Measurements from ENCODE around the gene ARHGAP18.

Gene ARHGAP18, protein sequence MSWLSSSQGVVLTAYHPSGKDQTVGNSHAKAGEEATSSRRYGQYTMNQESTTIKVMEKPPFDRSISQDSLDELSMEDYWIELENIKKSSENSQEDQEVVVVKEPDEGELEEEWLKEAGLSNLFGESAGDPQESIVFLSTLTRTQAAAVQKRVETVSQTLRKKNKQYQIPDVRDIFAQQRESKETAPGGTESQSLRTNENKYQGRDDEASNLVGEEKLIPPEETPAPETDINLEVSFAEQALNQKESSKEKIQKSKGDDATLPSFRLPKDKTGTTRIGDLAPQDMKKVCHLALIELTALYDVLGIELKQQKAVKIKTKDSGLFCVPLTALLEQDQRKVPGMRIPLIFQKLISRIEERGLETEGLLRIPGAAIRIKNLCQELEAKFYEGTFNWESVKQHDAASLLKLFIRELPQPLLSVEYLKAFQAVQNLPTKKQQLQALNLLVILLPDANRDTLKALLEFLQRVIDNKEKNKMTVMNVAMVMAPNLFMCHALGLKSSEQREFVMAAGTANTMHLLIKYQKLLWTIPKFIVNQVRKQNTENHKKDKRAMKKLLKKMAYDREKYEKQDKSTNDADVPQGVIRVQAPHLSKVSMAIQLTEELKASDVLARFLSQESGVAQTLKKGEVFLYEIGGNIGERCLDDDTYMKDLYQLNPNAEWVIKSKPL

DNA sequence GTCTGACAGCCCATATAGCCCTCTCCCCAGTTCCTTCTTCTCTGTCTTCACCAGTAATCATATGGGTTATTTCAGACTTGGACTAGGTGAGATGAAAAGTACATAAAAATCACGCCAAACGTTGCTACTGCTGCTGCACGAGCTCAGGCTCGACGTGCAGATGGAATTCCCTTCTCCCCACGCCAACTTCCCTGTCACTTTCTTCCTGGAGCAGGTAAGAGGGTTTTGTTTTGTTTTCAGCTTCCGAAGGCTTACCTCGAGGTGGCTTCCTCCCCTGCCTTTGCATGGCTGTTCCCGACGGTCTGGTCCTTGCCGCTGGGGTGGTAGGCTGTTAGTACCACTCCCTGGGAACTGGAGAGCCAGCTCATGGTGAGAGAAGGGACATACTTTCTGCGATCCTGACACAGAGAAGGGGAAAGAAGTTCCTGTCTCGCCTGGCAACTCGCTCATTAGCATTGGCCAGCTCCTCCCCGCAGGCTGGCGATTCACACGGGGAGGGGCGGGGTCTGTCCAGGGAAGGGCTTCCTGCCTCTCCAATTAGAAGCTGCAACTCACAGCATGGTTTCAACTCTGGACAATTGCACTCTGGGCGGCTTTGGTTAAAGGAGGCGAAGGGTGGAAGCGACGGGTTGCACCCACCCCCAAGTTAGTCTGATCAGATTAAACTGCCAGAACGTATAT lies at the start of gene ARHGAP18:
TSS of gene ARHGAP18 (minus strand) at position 409 of the 681 bp plus-strand sequence. CDS start at position 368, 41 bp downstream.
- no peaks in the 10 kb centered on the region for H3K27me3 ChIP-seq (ENCODE audit: control insufficient read depth, insufficient read depth, low read length)
- H3K4me3 ChIP-seq (ENCODE audit: low read length): peak within 1 kb of the TSS; percentile 71
- H3K4me1 ChIP-seq (ENCODE audit: control insufficient read depth, insufficient read depth, low read length): peaks cover 4% of the 10 kb centered on the region; the same call in 1 of the 2 replicates
- peak; percentile 81 for DNase-seq (ENCODE audit: low read depth, low spot score)
- H3K36me3 ChIP-seq (ENCODE audit: control insufficient read depth, insufficient read depth, low read length): no peaks in the 10 kb centered on the region
- H3K9me3 ChIP-seq (ENCODE audit: control insufficient read depth, insufficient read depth, low read length): no peaks in the 10 kb centered on the region
- H3K27ac ChIP-seq (ENCODE audit: low read length): no peak within 1 kb of the TSS
- WGBS (ENCODE audit: insufficient coverage, insufficient read length): no CpG with 5 or more reads among the region's 23 CpGs

DNA sequence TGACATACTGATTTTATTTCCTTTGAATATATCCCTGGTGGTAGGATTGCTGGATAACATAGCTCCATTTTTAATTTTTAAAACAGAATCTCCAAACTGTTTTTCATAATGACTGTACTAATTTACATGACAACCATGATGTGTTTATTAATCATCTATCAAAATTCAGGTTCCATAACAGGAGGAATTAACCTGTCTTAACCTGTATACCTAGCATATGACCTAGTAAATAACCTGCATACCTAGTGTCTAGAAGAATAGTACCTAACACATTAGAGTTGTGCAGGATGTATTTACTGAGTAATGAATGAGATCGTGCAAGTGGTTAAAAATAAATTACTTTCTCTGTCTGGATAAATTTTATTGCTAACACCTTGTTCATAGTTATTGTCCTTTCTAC lies 45.8 kb upstream of the ARHGAP18 start:
- H3K36me3 ChIP-seq (ENCODE audit: control insufficient read depth, insufficient read depth, low read length): no peaks in the 10 kb centered on the region
- no peak for DNase-seq (ENCODE audit: low read depth, low spot score)
- no CpG with 5 or more reads among the region's 1 CpG for WGBS (ENCODE audit: insufficient coverage, insufficient read length)
- H3K4me1 ChIP-seq (ENCODE audit: control insufficient read depth, insufficient read depth, low read length): no peaks in the 10 kb centered on the region
- H3K27ac ChIP-seq (ENCODE audit: low read length): no peak overlapping the region
- H3K9me3 ChIP-seq (ENCODE audit: control insufficient read depth, insufficient read depth, low read length): no peaks in the 10 kb centered on the region
- no peaks in the 10 kb centered on the region for H3K27me3 ChIP-seq (ENCODE audit: control insufficient read depth, insufficient read depth, low read length)
- H3K4me3 ChIP-seq (ENCODE audit: low read length): no peak overlapping the region

DNA sequence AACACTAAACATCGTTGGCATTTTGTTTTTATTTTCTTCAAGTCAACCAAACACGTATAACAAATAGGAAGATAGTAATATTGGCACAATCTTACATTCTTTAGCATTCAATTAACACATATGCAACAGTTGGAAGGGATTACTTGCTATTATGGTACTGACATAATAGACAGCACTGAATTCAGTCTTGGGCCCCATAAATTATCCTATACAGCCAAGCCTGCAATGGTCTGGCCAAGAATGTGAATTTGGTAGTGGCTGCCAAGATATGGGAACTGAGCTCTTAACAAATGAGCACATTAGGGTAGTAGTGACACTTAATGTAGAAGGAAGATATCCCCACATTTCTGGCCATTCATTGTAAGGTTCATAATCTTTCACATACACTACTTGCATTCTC lies 44.8 kb upstream of the ARHGAP18 start:
- DNase-seq (ENCODE audit: low read depth, low spot score): no peak
- Histone ChIP-seq H3K4me1 (ENCODE audit: control insufficient read depth, insufficient read depth, low read length) (no peaks in the 10 kb centered on the region), H3K36me3 (ENCODE audit: control insufficient read depth, insufficient read depth, low read length) (no peaks in the 10 kb centered on the region), H3K9me3 (ENCODE audit: control insufficient read depth, insufficient read depth, low read length) (no peaks in the 10 kb centered on the region), H3K27ac (ENCODE audit: low read length) (no peak overlapping the region), H3K4me3 (ENCODE audit: low read length) (no peak overlapping the region), H3K27me3 (ENCODE audit: control insufficient read depth, insufficient read depth, low read length) (no peaks in the 10 kb centered on the region)
- no CpG with 5 or more reads among the region's 2 CpGs for WGBS (ENCODE audit: insufficient coverage, insufficient read length)

DNA sequence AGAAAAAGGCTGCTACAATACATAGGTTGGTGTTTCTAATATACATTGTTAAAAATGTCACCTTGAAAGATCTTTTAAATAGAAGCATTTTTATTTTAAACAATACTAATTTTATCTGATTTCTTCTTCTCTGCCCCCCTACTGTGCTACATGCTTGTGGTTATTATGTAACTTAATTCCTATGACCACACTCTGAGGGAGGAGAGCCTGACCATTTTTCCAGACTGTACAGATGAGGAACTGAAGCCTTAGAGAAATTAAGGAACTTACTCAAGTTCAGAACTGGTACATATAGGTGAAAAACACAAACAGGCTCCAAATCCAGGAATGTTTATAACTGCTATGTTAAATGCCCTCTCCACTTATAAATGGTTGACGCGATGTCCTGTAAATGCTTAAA lies 43.4 kb upstream of the ARHGAP18 start:
- Histone ChIP-seq H3K9me3 (ENCODE audit: control insufficient read depth, insufficient read depth, low read length) (no peaks in the 10 kb centered on the region), H3K36me3 (ENCODE audit: control insufficient read depth, insufficient read depth, low read length) (no peaks in the 10 kb centered on the region), H3K27ac (ENCODE audit: low read length) (no peak overlapping the region), H3K4me3 (ENCODE audit: low read length) (no peak overlapping the region), H3K4me1 (ENCODE audit: control insufficient read depth, insufficient read depth, low read length) (no peaks in the 10 kb centered on the region), H3K27me3 (ENCODE audit: control insufficient read depth, insufficient read depth, low read length) (no peaks in the 10 kb centered on the region)
- no CpG with 5 or more reads among the region's 2 CpGs for WGBS (ENCODE audit: insufficient coverage, insufficient read length)
- no peak for DNase-seq (ENCODE audit: low read depth, low spot score)

DNA sequence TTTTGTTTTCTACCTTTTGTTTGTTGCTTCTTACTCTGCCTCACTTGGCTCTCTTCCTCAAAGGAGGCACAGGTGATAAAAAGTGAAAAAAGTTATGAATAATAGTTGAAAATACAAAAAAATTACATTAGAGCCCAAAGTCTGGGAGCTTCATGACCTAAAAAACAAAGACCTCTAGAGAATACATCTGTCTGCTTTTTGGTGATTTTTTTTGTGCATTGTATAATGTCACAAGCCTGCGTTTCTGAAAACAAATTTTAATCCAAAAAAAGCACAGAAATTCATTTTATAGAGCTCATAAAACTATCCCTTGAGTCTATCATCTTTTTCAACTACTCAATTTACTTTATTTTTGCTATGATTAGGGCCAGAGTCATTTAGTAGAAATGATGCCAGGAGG lies 41.4 kb upstream of the ARHGAP18 start:
- Histone ChIP-seq H3K9me3 (ENCODE audit: control insufficient read depth, insufficient read depth, low read length) (no peaks in the 10 kb centered on the region), H3K4me1 (ENCODE audit: control insufficient read depth, insufficient read depth, low read length) (no peaks in the 10 kb centered on the region), H3K27ac (ENCODE audit: low read length) (no peak overlapping the region), H3K36me3 (ENCODE audit: control insufficient read depth, insufficient read depth, low read length) (no peaks in the 10 kb centered on the region), H3K27me3 (ENCODE audit: control insufficient read depth, insufficient read depth, low read length) (no peaks in the 10 kb centered on the region), H3K4me3 (ENCODE audit: low read length) (no peak overlapping the region)
- DNase-seq (ENCODE audit: low read depth, low spot score): no peak
- no CpG with 5 or more reads among the region's 1 CpG for WGBS (ENCODE audit: insufficient coverage, insufficient read length)

DNA sequence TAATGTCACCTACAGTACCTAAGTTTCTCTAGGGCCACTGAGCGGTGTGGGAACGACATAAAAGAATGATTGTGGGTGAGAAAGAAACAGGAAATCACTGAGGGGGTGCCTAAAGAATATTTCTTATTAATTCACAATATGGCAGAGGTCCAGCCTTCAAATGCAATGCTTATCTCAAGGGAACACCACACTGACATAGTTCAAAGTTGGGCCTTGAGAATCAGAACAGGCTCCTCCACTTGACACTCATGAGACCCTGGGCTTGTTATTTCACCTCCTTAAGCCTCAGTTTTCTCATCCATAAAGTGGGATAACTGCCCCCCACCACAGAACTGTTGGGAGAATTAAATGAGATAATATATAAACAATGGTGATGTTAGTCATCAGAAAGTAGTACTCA lies 40.4 kb upstream of the ARHGAP18 start:
- no peak for DNase-seq (ENCODE audit: low read depth, low spot score)
- Histone ChIP-seq H3K27me3 (ENCODE audit: control insufficient read depth, insufficient read depth, low read length) (no peaks in the 10 kb centered on the region), H3K36me3 (ENCODE audit: control insufficient read depth, insufficient read depth, low read length) (no peaks in the 10 kb centered on the region), H3K27ac (ENCODE audit: low read length) (no peak overlapping the region), H3K9me3 (ENCODE audit: control insufficient read depth, insufficient read depth, low read length) (no peaks in the 10 kb centered on the region), H3K4me3 (ENCODE audit: low read length) (no peak overlapping the region), H3K4me1 (ENCODE audit: control insufficient read depth, insufficient read depth, low read length) (no peaks in the 10 kb centered on the region)
- no CpG with 5 or more reads among the region's 2 CpGs for WGBS (ENCODE audit: insufficient coverage, insufficient read length)

DNA sequence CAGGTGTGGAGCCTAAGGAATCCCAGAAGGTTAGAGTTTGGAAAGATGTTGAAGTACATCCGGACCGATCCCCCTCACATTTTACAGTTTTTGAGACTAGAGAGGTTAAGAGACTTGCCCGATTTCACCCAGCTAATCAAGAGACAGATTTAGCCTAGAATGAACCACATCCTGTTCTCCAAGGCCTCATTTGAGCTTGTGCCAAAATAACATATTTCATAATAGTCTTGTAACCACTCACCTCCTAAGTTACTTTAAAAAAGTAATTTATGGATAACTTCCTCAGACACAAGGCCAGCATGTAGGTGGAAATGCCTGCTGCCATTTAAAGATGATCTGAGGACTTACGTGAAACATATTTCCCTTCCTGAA lies 39.8 kb upstream of the ARHGAP18 start:
- H3K36me3 ChIP-seq (ENCODE audit: control insufficient read depth, insufficient read depth, low read length): no peaks in the 10 kb centered on the region
- DNase-seq (ENCODE audit: low read depth, low spot score): no peak
- no peak overlapping the region for H3K27ac ChIP-seq (ENCODE audit: low read length)
- no peaks in the 10 kb centered on the region for H3K4me1 ChIP-seq (ENCODE audit: control insufficient read depth, insufficient read depth, low read length)
- H3K9me3 ChIP-seq (ENCODE audit: control insufficient read depth, insufficient read depth, low read length): no peaks in the 10 kb centered on the region
- H3K4me3 ChIP-seq (ENCODE audit: low read length): no peak overlapping the region
- H3K27me3 ChIP-seq (ENCODE audit: control insufficient read depth, insufficient read depth, low read length): no peaks in the 10 kb centered on the region
- no CpG with 5 or more reads among the region's 4 CpGs for WGBS (ENCODE audit: insufficient coverage, insufficient read length)

DNA sequence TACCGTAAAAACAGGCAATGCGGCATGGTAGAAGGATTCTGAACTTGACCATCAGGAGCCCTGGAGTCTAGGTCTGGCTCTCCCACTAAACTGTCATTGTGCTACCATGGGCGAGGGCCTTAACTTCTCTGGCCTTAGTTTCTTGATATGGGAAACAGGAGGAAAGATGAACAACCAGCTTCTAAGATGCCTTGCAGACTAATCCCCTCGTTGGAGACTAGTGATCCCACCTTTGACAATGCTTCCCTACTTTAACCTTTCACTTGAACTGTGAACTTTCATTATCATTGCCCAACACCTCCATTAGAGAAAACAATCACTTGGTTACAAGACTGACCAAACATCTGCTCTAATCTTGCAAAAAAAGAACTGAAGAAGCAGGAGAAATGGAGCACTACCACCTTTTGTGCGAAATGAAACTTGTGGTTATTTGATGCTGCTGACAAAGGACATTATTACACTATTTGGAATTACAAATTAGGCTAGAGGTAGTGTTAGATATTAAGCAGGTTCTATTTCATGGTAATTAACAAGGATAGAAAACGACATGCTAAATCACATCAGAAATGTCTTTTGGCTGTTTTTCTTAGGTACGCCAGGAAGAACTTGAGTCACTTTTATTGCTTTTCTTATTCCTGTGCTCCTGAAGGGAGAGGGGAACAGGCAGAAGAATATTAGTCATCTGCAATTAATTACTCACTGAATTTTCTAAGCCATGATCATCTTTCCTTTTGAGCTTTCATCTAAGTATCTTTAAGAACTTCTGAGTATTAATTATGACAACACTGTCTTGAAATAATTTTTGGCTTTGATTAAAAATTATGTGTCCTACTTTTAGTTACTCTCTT lies 39.1 kb upstream of the ARHGAP18 start:
- Histone ChIP-seq H3K36me3 (ENCODE audit: control insufficient read depth, insufficient read depth, low read length) (no peaks in the 10 kb centered on the region), H3K9me3 (ENCODE audit: control insufficient read depth, insufficient read depth, low read length) (no peaks in the 10 kb centered on the region), H3K4me1 (ENCODE audit: control insufficient read depth, insufficient read depth, low read length) (no peaks in the 10 kb centered on the region), H3K27ac (ENCODE audit: low read length) (no peak overlapping the region), H3K27me3 (ENCODE audit: control insufficient read depth, insufficient read depth, low read length) (no peaks in the 10 kb centered on the region), H3K4me3 (ENCODE audit: low read length) (no peak overlapping the region)
- no CpG with 5 or more reads among the region's 7 CpGs for WGBS (ENCODE audit: insufficient coverage, insufficient read length)
- no peak for DNase-seq (ENCODE audit: low read depth, low spot score)

DNA sequence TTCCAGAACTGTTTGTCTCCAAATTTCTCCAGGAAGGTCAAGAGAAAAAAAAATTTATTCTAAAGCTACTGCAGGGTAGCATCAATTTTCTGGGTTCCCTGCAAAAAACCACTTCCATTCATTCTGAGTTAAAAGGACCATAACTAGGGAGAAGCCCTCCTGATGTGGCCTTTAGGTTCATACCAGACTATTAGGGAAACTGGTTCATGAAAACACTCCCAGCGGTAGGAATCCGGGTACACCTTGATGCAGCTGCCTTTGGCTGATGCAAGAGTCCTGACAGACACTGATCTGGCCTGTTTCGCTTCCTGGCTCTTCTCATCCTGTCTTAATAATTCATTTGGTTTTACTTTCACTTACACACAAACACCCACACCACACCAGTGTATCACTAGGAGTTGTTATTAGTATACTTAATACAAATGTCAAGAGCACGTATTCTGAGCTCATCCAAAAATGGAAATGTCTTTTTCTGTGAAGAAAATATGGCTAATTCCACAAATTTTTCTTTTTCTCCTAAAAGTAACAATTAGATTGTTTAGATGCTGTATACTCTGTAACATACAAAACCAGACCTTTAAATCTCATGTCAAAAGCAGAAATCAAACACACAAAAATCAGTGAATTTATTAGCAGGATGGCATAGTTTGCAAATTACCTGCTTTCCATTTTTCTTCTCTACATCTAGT lies 38.4 kb upstream of the ARHGAP18 start:
- no peak overlapping the region for H3K4me3 ChIP-seq (ENCODE audit: low read length)
- H3K4me1 ChIP-seq (ENCODE audit: control insufficient read depth, insufficient read depth, low read length): no peaks in the 10 kb centered on the region
- H3K27ac ChIP-seq (ENCODE audit: low read length): no peak overlapping the region
- no peaks in the 10 kb centered on the region for H3K36me3 ChIP-seq (ENCODE audit: control insufficient read depth, insufficient read depth, low read length)
- no peak for DNase-seq (ENCODE audit: low read depth, low spot score)
- H3K9me3 ChIP-seq (ENCODE audit: control insufficient read depth, insufficient read depth, low read length): no peaks in the 10 kb centered on the region
- H3K27me3 ChIP-seq (ENCODE audit: control insufficient read depth, insufficient read depth, low read length): no peaks in the 10 kb centered on the region
- no CpG with 5 or more reads among the region's 4 CpGs for WGBS (ENCODE audit: insufficient coverage, insufficient read length)
